Endodermal cell (in vitro differentiated cells): ENCODE measurements around the gene ABTB2. TPM values are rescaled to one million over a fixed set of nuclear protein-coding genes. Genes with fewer than 3 reads are reported as not detected.
A peak's percentile ranks its signal among the peaks of the same experiment; 100 is the strongest.

ENCODE experiments used
- DNase-seq: peaks from one replicate; pipeline ENCODE4 v3.0.0-alpha.2; 2017
- H3K27ac ChIP-seq: 2 replicates; pipeline ENCODE4 v1.5.1; 2013; ENCODE audit warnings: mild to moderate bottlenecking, low read depth, low read length, moderate library complexity
- H3K27me3 ChIP-seq: 2 replicates; pipeline ENCODE4 v1.6.1; 2013; ENCODE audit warnings: mild to moderate bottlenecking, low read length, moderate library complexity; ENCODE audit not compliant: insufficient read depth, control insufficient read depth, poor library complexity, severe bottlenecking
- H3K36me3 ChIP-seq: 2 replicates; pipeline ENCODE4 v1.7.0; 2013; ENCODE audit warnings: mild to moderate bottlenecking, low read length, moderate library complexity; ENCODE audit not compliant: control insufficient read depth, insufficient read depth
- H3K4me1 ChIP-seq: one replicate; pipeline ENCODE4 v1.7.0; 2013; ENCODE audit warnings: low read length; ENCODE audit not compliant: control insufficient read depth, insufficient read depth
- H3K4me3 ChIP-seq: 2 replicates; pipeline ENCODE4 v1.5.1; 2013; ENCODE audit warnings: mild to moderate bottlenecking, low read length, moderate library complexity
- H3K9ac ChIP-seq: 2 replicates; pipeline ENCODE4 v1.6.1; 2013; ENCODE audit warnings: mild to moderate bottlenecking, low read length, moderate library complexity; ENCODE audit not compliant: poor library complexity, severe bottlenecking; ENCODE audit errors: extremely low read depth
- H3K9me3 ChIP-seq: 2 replicates; pipeline ENCODE4 v1.6.1; 2013; ENCODE audit warnings: mild to moderate bottlenecking, low read length, moderate library complexity; ENCODE audit not compliant: control insufficient read depth
- H3K27ac Mint-ChIP-seq: 2 replicates; pipeline ENCODE4 v1.8.0; 2020; ENCODE audit warnings: mixed read lengths
- H3K27me3 Mint-ChIP-seq: 2 replicates; pipeline ENCODE4 v1.8.0; 2021; ENCODE audit warnings: mild to moderate bottlenecking, mixed read lengths; ENCODE audit not compliant: insufficient read depth
- H3K36me3 Mint-ChIP-seq: 2 replicates; pipeline ENCODE4 v1.8.0; 2020; ENCODE audit warnings: low read depth, mixed read lengths
- H3K4me1 Mint-ChIP-seq: 2 replicates; pipeline ENCODE4 v1.8.0; 2020; ENCODE audit warnings: mixed read lengths
- H3K4me3 Mint-ChIP-seq: 2 replicates; pipeline ENCODE4 v1.8.0; 2020; ENCODE audit warnings: mild to moderate bottlenecking, moderate library complexity, mixed read lengths
- H3K9me3 Mint-ChIP-seq: 2 replicates; pipeline ENCODE4 v1.8.0; 2020; ENCODE audit warnings: mild to moderate bottlenecking, mixed read lengths
- CTCF ChIP-seq: fragments of 200-600 bp; sonication (generic); conservative IDR thresholded peaks from 2 replicates; pipeline ENCODE4 v1.5.0; 2021; ENCODE audit warnings: antibody characterized with exemption, mild to moderate bottlenecking
- WGBS, 2 experiments: methylation state at CpG; one replicate each; pipeline versions ENCODE4 v1.1.5 to v1.1.7; 2013; ENCODE audit warnings: missing lambda C conversion rate in 2 of 2, mixed read lengths in 1 of 2; ENCODE audit not compliant: insufficient coverage in 1 of 2, insufficient read length in 1 of 2; 5-methylcytosine and 5-hydroxymethylcytosine counted together
- total RNA-seq, 2 donors: library from RNA; stranded (reverse); fragmentation: NEBNext Ultra II Directional in 1 of 2; extraction: Animal tissue kit (Norgen Biotek cat#: 25700) in 1 of 2; gene quantifications; 2 replicates in 1 of 2; 3 replicates in 1 of 2; pipeline ENCODE4 v1.2.1, GENCODE V29; 2021

ABTB2 gene
- total RNA-seq, 2 donors from 2014 or later: 2.9 to 5.2 TPM

GRCh38 chr11:34197256-34197655, 160.6 kb downstream of the ABTB2 start:
- TF ChIP-seq CTCF: no peak
- Histone ChIP-seq H3K9me3 (no peaks in the 10 kb centered on the region), H3K9ac (no peak overlapping the region), H3K4me1 (peaks cover 5% of the 10 kb centered on the region), H3K4me3 (no peak overlapping the region), H3K27ac (no peak overlapping the region), H3K27me3 (no peaks in the 10 kb centered on the region), H3K36me3 (peaks cover 17% of the 10 kb centered on the region)
- Mint-ChIP-seq H3K4me1 (peaks cover 12% of the 10 kb centered on the region), H3K27ac (no peak overlapping the region), H3K4me3 (no peak overlapping the region), H3K9me3 (no peaks in the 10 kb centered on the region), H3K36me3 (peaks cover 7% of the 10 kb centered on the region), H3K27me3 (peaks cover 2% of the 10 kb centered on the region)
- DNase-seq: no peak
- 94 to 98% methylated on average over 6 to 16 of the region's 16 CpGs for WGBS, 2 experiments

- WGBS, 2 experiments: 81 to 83% methylated on average over 8 to 10 of the region's 13 CpGs
- peaks cover 2% of the 10 kb centered on the region for H3K27me3 Mint-ChIP-seq
- no peak overlapping the region for H3K27ac ChIP-seq
- peak; percentile 78 for DNase-seq
- H3K36me3 Mint-ChIP-seq: peaks cover 7% of the 10 kb centered on the region
- no peak overlapping the region for H3K4me3 Mint-ChIP-seq
- TF ChIP-seq CTCF: peak; percentile 68
- H3K9me3 Mint-ChIP-seq: no peaks in the 10 kb centered on the region
- no peak overlapping the region for H3K9ac ChIP-seq
- no peaks in the 10 kb centered on the region for H3K27me3 ChIP-seq
- peak overlapping the region; percentile 17 for H3K27ac Mint-ChIP-seq
- H3K9me3 ChIP-seq: no peaks in the 10 kb centered on the region
- H3K4me1 Mint-ChIP-seq: peaks cover 4% of the 10 kb centered on the region
- peaks cover 17% of the 10 kb centered on the region for H3K36me3 ChIP-seq
- H3K4me3 ChIP-seq: no peak overlapping the region
- H3K4me1 ChIP-seq: no peaks in the 10 kb centered on the region
Measured at GRCh38 chr11:34194576-34195335, 163.1 kb downstream of the ABTB2 start.

DNA sequence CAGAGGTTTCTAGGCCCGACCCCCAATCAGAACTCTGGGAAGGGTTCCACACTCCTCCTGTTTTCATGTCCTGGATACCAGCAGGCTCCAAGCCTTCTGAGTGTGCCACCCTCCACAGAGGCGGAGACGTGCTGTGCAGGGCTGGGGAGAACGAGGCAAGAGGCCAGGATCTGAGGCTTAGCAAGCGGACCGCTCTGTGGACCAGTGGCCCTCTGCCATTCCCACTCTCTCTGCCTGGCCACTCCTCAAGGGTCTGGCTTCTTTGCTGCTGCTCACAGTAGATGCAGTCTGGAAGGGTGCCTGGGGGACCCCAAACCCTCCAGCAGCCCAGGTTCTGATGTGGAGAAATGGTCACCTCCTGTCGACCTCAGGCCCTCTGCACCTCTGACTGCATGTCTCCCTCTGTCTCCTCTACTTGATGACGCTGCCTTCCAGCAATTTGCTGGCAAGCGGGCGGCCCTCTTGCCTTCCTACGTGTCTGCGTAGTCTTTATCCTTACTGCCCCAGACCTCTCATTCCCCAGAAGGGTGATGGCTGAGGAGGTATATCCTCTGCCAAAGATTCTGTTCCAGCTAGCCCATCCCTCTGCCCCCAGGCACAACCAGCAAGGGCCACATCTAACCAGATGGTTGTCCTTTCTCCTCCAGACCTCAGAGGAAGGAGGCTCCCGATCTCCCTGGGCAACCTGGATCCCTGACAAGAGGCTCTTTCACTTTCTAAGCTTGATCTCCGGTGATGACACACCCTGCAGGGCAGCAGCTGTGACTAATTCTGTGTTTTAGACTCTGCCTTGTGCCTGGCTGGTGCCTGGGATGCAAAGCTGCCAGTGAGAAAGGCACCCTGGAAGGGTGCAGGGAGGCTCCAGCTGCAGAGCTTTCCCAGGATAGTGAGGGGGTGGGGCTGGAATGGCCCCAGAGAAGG, 165.1 kb downstream of the ABTB2 start:
- peaks cover 2% of the 10 kb centered on the region for H3K27me3 Mint-ChIP-seq
- Histone ChIP-seq H3K4me1 (peaks cover 4% of the 10 kb centered on the region), H3K36me3 (peaks cover 20% of the 10 kb centered on the region), H3K4me3 (no peak overlapping the region), H3K9me3 (no peaks in the 10 kb centered on the region), H3K27ac (peak overlapping the region; percentile 70), H3K27me3 (no peaks in the 10 kb centered on the region), H3K9ac (no peak overlapping the region)
- TF ChIP-seq CTCF: no peak
- H3K9me3 Mint-ChIP-seq: no peaks in the 10 kb centered on the region
- no peak overlapping the region for H3K4me3 Mint-ChIP-seq
- H3K4me1 Mint-ChIP-seq: peaks cover 16% of the 10 kb centered on the region
- H3K36me3 Mint-ChIP-seq: peaks cover 7% of the 10 kb centered on the region
- 79 to 87% methylated on average over 8 to 13 of the region's 14 CpGs for WGBS, 2 experiments
- no peak for DNase-seq
- no peak overlapping the region for H3K27ac Mint-ChIP-seq
